Fibroblast of lung (primary cell): ENCODE data around the gene UBE3C.

Source experiments
- CTCF ChIP-seq, 2 donors: IDR thresholded peaks in 1 of 2; conservative IDR thresholded peaks in 1 of 2; 1 replicate in 1 of 2; 2 replicates in 1 of 2; pipeline ENCODE4 v1.5.1; 2011 to 2012; ENCODE audit warnings: low read length in 2 of 2, control low read depth in 1 of 2, inconsistent platforms in 1 of 2, low read depth in 1 of 2, mild to moderate bottlenecking in 1 of 2
- EZH2 ChIP-seq: IDR thresholded peaks from 2 replicates; pipeline ENCODE4 v1.5.1; 2012; ENCODE audit warnings: low read length, control low read depth, mild to moderate bottlenecking; ENCODE audit errors: missing control alignments

GRCh38 chr7:157318015-157318706, 179.4 kb downstream of the UBE3C start:
- TF ChIP-seq EZH2, result no peak
- TF ChIP-seq CTCF (conservative IDR thresholded peaks at IDR 0.05 in 1 of 2, IDR thresholded peaks at IDR 0.05 in 1 of 2; ENCODE audit: low read depth in 1 of 2, low read length in 2 of 2), result no peak
